IMR-90 (cell line): Measurements from ENCODE around the gene PSMD11. TPM values are rescaled to one million over a fixed set of nuclear protein-coding genes. Genes with fewer than 3 reads are reported as not detected.

Source experiments
- ATAC-seq: fragments of 200-7000 bp; cut with Tn5 transposase; 2 replicates; pipeline ENCODE4 v1.9.1; 2020; ENCODE audit warnings: low read depth, mild to moderate bottlenecking, moderate library complexity
- BruUV-seq: library from RNA; stranded (reverse); fragments of 400-500 nt; replicated peaks from 2 replicates; lab custom pipeline; 2021; lab: Mats Ljungman, UMichigan
- CTCF ChIA-PET: fragments of 300-600 bp; formaldehyde crosslinking; extraction: SDS; loops from one replicate; lab custom pipeline; 2021; ENCODE audit warnings: antibody characterized with exemption; lab: Yijun Ruan, JAX
- POLR2A ChIA-PET: fragments of 300-600 bp; sonication (Branson Sonifier 250); formaldehyde crosslinking; loops from one replicate; lab custom pipeline; 2022; ENCODE audit warnings: antibody characterized with exemption; ENCODE audit not compliant: unreplicated experiment; lab: Charles Lee
- DNase-seq: peaks from one replicate; pipeline ENCODE4 v3.0.0; 2013
- H2AFZ ChIP-seq: replicated peaks from 2 replicates; pipeline ENCODE3; 2013; ENCODE audit warnings: low read length, mild to moderate bottlenecking; ENCODE audit not compliant: poor library complexity
- H2AK5ac ChIP-seq: 2 replicates; pipeline ENCODE4 v1.6.1; 2013; ENCODE audit warnings: low read depth, low read length, inconsistent platforms
- H2AK9ac ChIP-seq: replicated peaks from 2 replicates; pipeline ENCODE3; 2013; ENCODE audit warnings: mild to moderate bottlenecking, low read depth, low read length, moderate library complexity; ENCODE audit not compliant: poor library complexity
- H2BK120ac ChIP-seq: 2 replicates; pipeline ENCODE4 v1.6.1; 2013; ENCODE audit warnings: low read depth, low read length, inconsistent platforms
- H2BK15ac ChIP-seq: 3 replicates; pipeline ENCODE4 v1.6.1; 2013; ENCODE audit warnings: low read depth, low read length, inconsistent platforms
- H2BK20ac ChIP-seq: 2 replicates; pipeline ENCODE4 v1.6.1; 2013; ENCODE audit warnings: low read depth, mild to moderate bottlenecking, inconsistent platforms, low read length, moderate library complexity
- H2BK5ac ChIP-seq: 2 replicates; pipeline ENCODE4 v1.6.1; 2013; ENCODE audit warnings: mild to moderate bottlenecking, low read depth, low read length, inconsistent platforms; ENCODE audit not compliant: poor library complexity, severe bottlenecking
- H3K14ac ChIP-seq: replicated peaks from 2 replicates; pipeline ENCODE4 v1.6.1; 2013; ENCODE audit warnings: low read depth, low read length, inconsistent platforms
- H3K18ac ChIP-seq: 2 replicates; pipeline ENCODE4 v1.6.1; 2013; ENCODE audit warnings: low read depth, low read length, control low read depth
- H3K23ac ChIP-seq: 2 replicates; pipeline ENCODE4 v1.6.1; 2013; ENCODE audit warnings: low read depth, low read length, inconsistent platforms
- H3K27ac ChIP-seq: 2 replicates; pipeline ENCODE4 v1.5.1; 2013; ENCODE audit warnings: mild to moderate bottlenecking, control low read depth, low read length; ENCODE audit not compliant: insufficient read depth
- H3K27me3 ChIP-seq: 2 replicates; pipeline ENCODE4 v1.6.1; 2013; ENCODE audit warnings: low read length; ENCODE audit not compliant: control insufficient read depth, insufficient read depth
- H3K36me3 ChIP-seq: 2 replicates; pipeline ENCODE4 v1.6.1; 2013; ENCODE audit warnings: low read length, mixed read lengths; ENCODE audit not compliant: control insufficient read depth, insufficient read depth
- H3K4ac ChIP-seq: 2 replicates; pipeline ENCODE4 v1.6.1; 2013; ENCODE audit warnings: low read depth, low read length, inconsistent platforms
- H3K4me1 ChIP-seq: 2 replicates; pipeline ENCODE4 v1.6.1; 2013; ENCODE audit warnings: low read length, mixed read lengths; ENCODE audit not compliant: control insufficient read depth, insufficient read depth
- H3K4me2 ChIP-seq: 2 replicates; pipeline ENCODE4 v1.6.1; 2013; ENCODE audit warnings: low read depth, mild to moderate bottlenecking, control low read depth, low read length, moderate library complexity
- H3K4me3 ChIP-seq: 2 replicates; pipeline ENCODE4 v1.5.1; 2013; ENCODE audit warnings: low read depth, mild to moderate bottlenecking, control low read depth, low read length, moderate library complexity; ENCODE audit not compliant: insufficient read depth
- H3K56ac ChIP-seq: 2 replicates; pipeline ENCODE4 v1.6.1; 2013; ENCODE audit warnings: low read length, inconsistent platforms; ENCODE audit not compliant: insufficient read depth; ENCODE audit errors: extremely low read depth
- H3K79me1 ChIP-seq, 2 experiments: 2 replicates each; pipeline ENCODE4 v1.6.1; 2013; ENCODE audit warnings: low read length in 2 of 2, inconsistent platforms in 1 of 2, low read depth in 1 of 2
- H3K9ac ChIP-seq: 2 replicates; pipeline ENCODE4 v1.6.1; 2013; ENCODE audit warnings: low read depth, low read length, control low read depth
- H3K9me1 ChIP-seq: 2 replicates; pipeline ENCODE4 v1.6.1; 2013; ENCODE audit warnings: low read length, inconsistent platforms; ENCODE audit not compliant: insufficient read depth
- H3K9me3 ChIP-seq: 2 replicates; pipeline ENCODE4 v1.6.1; 2013; ENCODE audit warnings: low read length; ENCODE audit not compliant: control insufficient read depth, insufficient read depth
- H4K20me1 ChIP-seq: 2 replicates; pipeline ENCODE4 v1.6.1; 2013; ENCODE audit warnings: low read length, inconsistent platforms; ENCODE audit not compliant: insufficient read depth
- H4K5ac ChIP-seq: 2 replicates; pipeline ENCODE4 v1.6.1; 2013; ENCODE audit warnings: mild to moderate bottlenecking, low read depth, low read length, control low read depth
- H4K8ac ChIP-seq, 2 experiments: 2 replicates each; pipeline ENCODE4 v1.6.1; 2013; ENCODE audit warnings: low read depth in 2 of 2, low read length in 2 of 2, control low read depth in 1 of 2, inconsistent platforms in 1 of 2
- H4K91ac ChIP-seq: 2 replicates; pipeline ENCODE4 v1.6.1; 2013; ENCODE audit warnings: low read depth, low read length, inconsistent platforms; ENCODE audit not compliant: insufficient read depth
- BHLHE40 ChIP-seq: fragments of 150-350 bp; IDR thresholded peaks from 2 replicates; pipeline ENCODE4 v1.6.1; 2016; ENCODE audit warnings: mild to moderate bottlenecking, low read depth, low read length
- CEBPB ChIP-seq: IDR thresholded peaks from 2 replicates; pipeline ENCODE4 v1.6.1; 2012; ENCODE audit warnings: low read depth, low read length, improper control_type of control experiment
- CHD1 ChIP-seq: IDR thresholded peaks from 2 replicates; pipeline ENCODE4 v1.6.1; 2012; ENCODE audit warnings: low read depth, low read length, improper control_type of control experiment
- CTCF ChIP-seq: conservative IDR thresholded peaks from 2 replicates; pipeline ENCODE4 v1.5.1; 2012; ENCODE audit warnings: mild to moderate bottlenecking, low read depth, low read length, improper control_type of control experiment
- ELK1 ChIP-seq: fragments of 150-350 bp; IDR thresholded peaks from 2 replicates; pipeline ENCODE4 v1.6.1; 2016; ENCODE audit warnings: low read depth, mild to moderate bottlenecking, low read length, moderate library complexity, borderline replicate concordance
- FOS ChIP-seq: fragments of 150-350 bp; IDR thresholded peaks from 2 replicates; pipeline ENCODE4 v1.6.1; 2016; ENCODE audit warnings: low read depth, low read length
- MAFK ChIP-seq: IDR thresholded peaks from 2 replicates; pipeline ENCODE4 v1.6.1; 2012; ENCODE audit warnings: low read depth, low read length, improper control_type of control experiment
- MAZ ChIP-seq: IDR thresholded peaks from 2 replicates; pipeline ENCODE4 v1.6.1; 2012; ENCODE audit warnings: low read depth, mild to moderate bottlenecking, low read length, improper control_type of control experiment, moderate library complexity, borderline replicate concordance
- NFE2L2 ChIP-seq: fragments of 150-350 bp; IDR thresholded peaks from 2 replicates; pipeline ENCODE4 v1.6.1; 2016; ENCODE audit warnings: low read depth, mild to moderate bottlenecking, low read length
- POLR2A ChIP-seq: IDR thresholded peaks from 2 replicates; pipeline ENCODE4 v1.6.1; 2012; ENCODE audit warnings: mild to moderate bottlenecking, low read depth, low read length
- RAD21 ChIP-seq: IDR thresholded peaks from 2 replicates; pipeline ENCODE4 v1.6.1; 2012; ENCODE audit warnings: low read length, improper control_type of control experiment
- RCOR1 ChIP-seq: IDR thresholded peaks from 2 replicates; pipeline ENCODE4 v1.6.1; 2012; ENCODE audit warnings: mild to moderate bottlenecking, low read length, improper control_type of control experiment; ENCODE audit not compliant: insufficient replicate concordance
- RFX5 ChIP-seq: IDR thresholded peaks from 2 replicates; pipeline ENCODE4 v1.8.0; 2012; ENCODE audit warnings: low read depth, mild to moderate bottlenecking, low read length, moderate library complexity
- SMC3 ChIP-seq: fragments of 150-350 bp; IDR thresholded peaks from 2 replicates; pipeline ENCODE4 v1.6.1; 2016; ENCODE audit warnings: low read depth, mild to moderate bottlenecking, antibody characterized with exemption, low read length, moderate library complexity
- USF2 ChIP-seq: fragments of 150-350 bp; IDR thresholded peaks from 2 replicates; pipeline ENCODE4 v1.6.1; 2017; ENCODE audit warnings: mild to moderate bottlenecking, antibody characterized with exemption, low read length, low read depth
- WGBS, 2 experiments: methylation state at CpG; one replicate each; pipeline versions ENCODE4 v1.1.5 to v1.1.7; 2013; ENCODE audit warnings: missing lambda C conversion rate in 2 of 2; ENCODE audit not compliant: insufficient read length in 1 of 2; ENCODE audit errors: extremely low coverage in 2 of 2; 5-methylcytosine and 5-hydroxymethylcytosine counted together
- dilution Hi-C: fragments of 300-500 bp; cut with HindIII; formaldehyde crosslinking; loops from one replicate; pipeline ENCODE4 v1.14.3; 2018; ENCODE audit warnings: low sequenced_read_pairs; ENCODE audit not compliant: unreplicated experiment
- in situ Hi-C: fragments of 300-500 bp; cut with MboI; formaldehyde crosslinking; loops from 3 replicates; pipeline ENCODE4 v1.14.3; 2019; ENCODE audit warnings: low sequenced_read_pairs, inconsistent platforms, mixed read lengths
- intact Hi-C: fragments of 100-400 bp; cut with micrococcal nuclease; formaldehyde crosslinking; loops from 2 replicates; pipeline ENCODE4 v1.10.0; 2022
- polyA plus RNA-seq, 3 experiments: library from polyadenylated mRNA; depleted of rRNA; stranded (reverse); fragments of >200 nt; gene quantifications; 2 replicates each; pipeline ENCODE4 v1.2.3, GENCODE V29; 2012; ENCODE audit warnings: low replicate concordance in 1 of 3
- total RNA-seq: library from RNA; depleted of rRNA; stranded (reverse); fragments of >200 nt; gene quantifications from 2 replicates; pipeline ENCODE4 v1.2.3, GENCODE V29; 2012

The PSMD11 gene
- total and polyA plus RNA-seq, 2 of the 4 experiments (the other 2 are of a cell fraction) = 64.7 to 85.9 TPM

GRCh38 chr17:32461498-32461852, 17.2 kb downstream of the PSMD11 start:
- Histone ChIP-seq H3K56ac (no peak overlapping the region), H3K9me1 (no peaks in the 10 kb centered on the region), H3K27ac (no peak overlapping the region), H4K91ac (no peak overlapping the region), H3K79me1 (peaks cover 36 to 41% of the 10 kb centered on the region in 2 experiments), H2BK5ac (no peak overlapping the region), H3K4me1 (peaks cover 1% of the 10 kb centered on the region; the same call in 1 of the 2 replicates), H3K4me2 (no peak overlapping the region), H3K36me3 (peaks cover 40% of the 10 kb centered on the region), H3K23ac (no peak overlapping the region), H4K5ac (no peak overlapping the region), H2BK120ac (no peak overlapping the region), H3K9me3 (no peaks in the 10 kb centered on the region), H2AFZ (no peak overlapping the region), H2BK20ac (no peak overlapping the region), H4K8ac (no peak overlapping the region), H3K4me3 (no peak overlapping the region), H2BK15ac (no peak overlapping the region), H2AK9ac (no peak overlapping the region), H3K27me3 (no peaks in the 10 kb centered on the region), H3K18ac (no peak overlapping the region), H2AK5ac (no peak overlapping the region), H3K4ac (no peak overlapping the region), H4K20me1 (peaks cover 34% of the 10 kb centered on the region), H3K14ac (no peak overlapping the region), H3K9ac (no peak overlapping the region)
- no peak for ATAC-seq
- ChIA-PET POLR2A (no interaction called here), CTCF (interaction anchor here (0.6 to 1.9 kb wide), 3 partner anchors 9 to 514 kb away, joined by 3 to 10 read pairs (median 3); no protein-coding TSS in a partner anchor)
- in situ Hi-C loops (no loop called here), intact Hi-C loops (no loop called here), dilution Hi-C loops (no loop called here)
- no peak for TF ChIP-seq RAD21
- TF ChIP-seq CTCF = no peak
- TF ChIP-seq CHD1 = no peak
- no peak for TF ChIP-seq RFX5
- no peak for TF ChIP-seq FOS
- TF ChIP-seq POLR2A = no peak
- TF ChIP-seq USF2 = no peak
- TF ChIP-seq MAFK = no peak
- no peak for TF ChIP-seq BHLHE40
- no peak for TF ChIP-seq CEBPB
- TF ChIP-seq RCOR1 = no peak
- no peak for TF ChIP-seq NFE2L2
- no peak for TF ChIP-seq SMC3
- no peak for TF ChIP-seq MAZ
- no peak for TF ChIP-seq ELK1
- BruUV-seq = no TSS peak
- WGBS, 2 experiments = no CpG with 5 or more reads among the region's 4 CpGs
- DNase-seq = no peak
